ENCODE data around the gene ADIG.

ADIG gene

GRCh38 chr20:38579219-38579910, 1.6 kb upstream of the ADIG start:
- no peak for TF ChIP-seq CTCF (conservative IDR thresholded peaks at IDR 0.05)
- H3K27ac ChIP-seq: peak overlapping the region; percentile 50

- TF ChIP-seq CTCF (conservative IDR thresholded peaks at IDR 0.05): no peak
- H3K27ac ChIP-seq: peak overlapping the region; percentile 50; the same call in 1 of the 2 replicates
These were observed 1.1 kb upstream of the ADIG start for GRCh38 chr20:38579921-38580320.

GRCh38 chr20:38581830-38582358, 897 bp downstream of the ADIG start:
- H3K27ac ChIP-seq: no peak overlapping the region
- no peak for TF ChIP-seq CTCF (conservative IDR thresholded peaks at IDR 0.05)

GRCh38 chr20:38583306-38583705, 2.3 kb downstream of the ADIG start:
- H3K27ac ChIP-seq: no peak overlapping the region
- TF ChIP-seq CTCF (conservative IDR thresholded peaks at IDR 0.05): no peak

GRCh38 chr20:38584099-38584763, 3.2 kb downstream of the ADIG start:
- no peak for TF ChIP-seq CTCF (conservative IDR thresholded peaks at IDR 0.05)
- no peak overlapping the region for H3K27ac ChIP-seq

- peak overlapping the region; percentile 52 for H3K27ac ChIP-seq
- no peak for TF ChIP-seq CTCF (conservative IDR thresholded peaks at IDR 0.05)
These were observed 4.6 kb downstream of the ADIG start for GRCh38 chr20:38585404-38586180.

- TF ChIP-seq CTCF (conservative IDR thresholded peaks at IDR 0.05): no peak
- peak overlapping the region; percentile 52 for H3K27ac ChIP-seq
These were observed 5.2 kb downstream of the ADIG start for GRCh38 chr20:38586181-38586525.

Measured in VCaP (cell line).